Osteoblast (primary cell): ENCODE measurements around the gene INPP5B. TPM values are rescaled to one million over a fixed set of nuclear protein-coding genes. Genes with fewer than 3 reads are reported as not detected.

Source experiments
- DNase-seq: peaks from one replicate; pipeline ENCODE4 v3.0.0; 2011; ENCODE audit warnings: low spot score, mixed read lengths; ENCODE audit not compliant: insufficient read length; ENCODE audit errors: missing footprints
- H2AFZ ChIP-seq: 2 replicates; pipeline ENCODE4 v1.6.0; 2011; ENCODE audit warnings: mild to moderate bottlenecking, low read length
- H3K27ac ChIP-seq: 2 replicates; pipeline ENCODE4 v1.5.1; 2011; ENCODE audit warnings: mild to moderate bottlenecking, low read depth, low read length, moderate library complexity
- H3K27me3 ChIP-seq: 2 replicates; pipeline ENCODE4 v1.6.0; 2012; ENCODE audit warnings: mild to moderate bottlenecking, control low read depth, inconsistent platforms, low read length, moderate library complexity; ENCODE audit not compliant: insufficient read depth
- H3K36me3 ChIP-seq: 2 replicates; pipeline ENCODE4 v1.5.1; 2011; ENCODE audit warnings: mild to moderate bottlenecking, low read length, control low read depth, moderate library complexity; ENCODE audit not compliant: insufficient read depth
- H3K4me1 ChIP-seq: 2 replicates; pipeline ENCODE4 v1.5.1; 2011; ENCODE audit warnings: mild to moderate bottlenecking, low read length, control low read depth, moderate library complexity; ENCODE audit not compliant: insufficient read depth
- H3K4me2 ChIP-seq: 2 replicates; pipeline ENCODE4 v1.6.0; 2011; ENCODE audit warnings: mild to moderate bottlenecking, low read length; ENCODE audit not compliant: insufficient read depth
- H3K4me3 ChIP-seq: fragments of 200-600 bp; sonication (generic); 3 replicates; pipeline ENCODE4 v1.5.1; 2012; ENCODE audit warnings: mild to moderate bottlenecking, low read length, inconsistent platforms; ENCODE audit not compliant: insufficient read depth
- H3K79me2 ChIP-seq: 2 replicates; pipeline ENCODE4 v1.6.0; 2012; ENCODE audit warnings: mild to moderate bottlenecking, low read length, control low read depth, inconsistent platforms; ENCODE audit not compliant: insufficient read depth
- H3K9me3 ChIP-seq: 2 replicates; pipeline ENCODE4 v1.5.1; 2011; ENCODE audit warnings: low read depth, low read length, control low read depth
- H4K20me1 ChIP-seq: 2 replicates; pipeline ENCODE4 v1.6.0; 2012; ENCODE audit warnings: mild to moderate bottlenecking, low read length, control low read depth; ENCODE audit not compliant: insufficient read depth
- total RNA-seq: library from RNA; depleted of rRNA; stranded (reverse); fragments of >200 nt; gene quantifications from 2 replicates; pipeline ENCODE4 v1.2.3, GENCODE V29; 2012
- TF ChIP-seq, protein P1 (sequence below): IDR thresholded peaks from 2 replicates; pipeline ENCODE4 v1.5.1; 2011; ENCODE audit warnings: mild to moderate bottlenecking, low read depth, low read length, moderate library complexity; ENCODE audit errors: extremely low read depth

Gene INPP5B
- total RNA-seq, 1 donor: 39.4 TPM

DNA sequence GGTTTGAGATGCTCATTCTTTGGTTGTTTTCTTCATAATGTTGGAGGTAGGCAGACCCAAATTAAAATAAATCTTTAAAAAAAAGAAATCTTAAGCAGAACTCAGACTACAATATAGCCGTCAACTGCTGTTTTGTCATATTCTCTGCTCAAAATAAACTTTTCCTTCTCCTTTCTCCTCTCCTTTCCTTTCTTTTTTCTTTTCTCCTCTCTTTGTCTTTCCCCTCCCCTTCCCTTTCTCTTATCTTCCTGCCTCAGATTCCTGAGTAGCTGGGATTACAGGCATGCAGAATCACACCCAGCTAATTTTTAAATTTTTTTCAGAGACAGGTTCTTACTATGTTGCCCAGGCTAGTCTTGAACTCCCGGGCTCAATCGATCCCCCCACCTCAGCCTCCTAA lies 62.7 kb downstream of the INPP5B start:
- Histone ChIP-seq H3K9me3 (no peaks in the 10 kb centered on the region), H3K27me3 (no peaks in the 10 kb centered on the region), H3K4me3 (no peak overlapping the region), H2AFZ (no peak overlapping the region), H3K27ac (no peak overlapping the region), H3K79me2 (no peaks in the 10 kb centered on the region), H4K20me1 (no peaks in the 10 kb centered on the region), H3K4me1 (no peaks in the 10 kb centered on the region), H3K36me3 (peaks cover 70% of the 10 kb centered on the region), H3K4me2 (no peak overlapping the region)
- no peak for DNase-seq
- TF ChIP-seq, protein P1, sequence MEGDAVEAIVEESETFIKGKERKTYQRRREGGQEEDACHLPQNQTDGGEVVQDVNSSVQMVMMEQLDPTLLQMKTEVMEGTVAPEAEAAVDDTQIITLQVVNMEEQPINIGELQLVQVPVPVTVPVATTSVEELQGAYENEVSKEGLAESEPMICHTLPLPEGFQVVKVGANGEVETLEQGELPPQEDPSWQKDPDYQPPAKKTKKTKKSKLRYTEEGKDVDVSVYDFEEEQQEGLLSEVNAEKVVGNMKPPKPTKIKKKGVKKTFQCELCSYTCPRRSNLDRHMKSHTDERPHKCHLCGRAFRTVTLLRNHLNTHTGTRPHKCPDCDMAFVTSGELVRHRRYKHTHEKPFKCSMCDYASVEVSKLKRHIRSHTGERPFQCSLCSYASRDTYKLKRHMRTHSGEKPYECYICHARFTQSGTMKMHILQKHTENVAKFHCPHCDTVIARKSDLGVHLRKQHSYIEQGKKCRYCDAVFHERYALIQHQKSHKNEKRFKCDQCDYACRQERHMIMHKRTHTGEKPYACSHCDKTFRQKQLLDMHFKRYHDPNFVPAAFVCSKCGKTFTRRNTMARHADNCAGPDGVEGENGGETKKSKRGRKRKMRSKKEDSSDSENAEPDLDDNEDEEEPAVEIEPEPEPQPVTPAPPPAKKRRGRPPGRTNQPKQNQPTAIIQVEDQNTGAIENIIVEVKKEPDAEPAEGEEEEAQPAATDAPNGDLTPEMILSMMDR: no peak

DNA sequence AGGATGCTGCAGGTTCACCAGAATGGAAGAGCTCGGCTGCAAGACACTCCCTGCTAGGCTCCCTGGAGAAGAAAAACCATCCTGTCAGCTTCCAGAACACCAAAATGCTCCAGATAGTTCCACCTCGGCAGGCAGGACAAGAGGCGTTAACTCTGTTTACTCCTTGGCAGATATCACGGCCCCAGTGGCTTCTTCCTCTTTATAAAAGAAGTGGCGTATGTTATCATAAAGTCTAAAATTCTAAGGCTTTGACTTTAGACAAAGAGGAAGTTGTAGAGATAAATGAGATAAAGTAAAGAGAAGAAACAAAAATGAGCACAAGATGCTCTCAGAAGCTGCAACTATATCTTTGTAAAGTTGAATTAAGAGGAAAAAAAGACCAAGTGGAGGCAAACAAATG lies 63.2 kb downstream of the INPP5B start:
- DNase-seq: no peak
- Histone ChIP-seq H3K79me2 (no peaks in the 10 kb centered on the region), H3K9me3 (no peaks in the 10 kb centered on the region), H4K20me1 (no peaks in the 10 kb centered on the region), H3K4me3 (no peak overlapping the region), H2AFZ (no peak overlapping the region), H3K4me1 (no peaks in the 10 kb centered on the region), H3K4me2 (no peak overlapping the region), H3K36me3 (peaks cover 65% of the 10 kb centered on the region), H3K27ac (no peak overlapping the region), H3K27me3 (no peaks in the 10 kb centered on the region)
- TF ChIP-seq, protein P1: no peak

DNA sequence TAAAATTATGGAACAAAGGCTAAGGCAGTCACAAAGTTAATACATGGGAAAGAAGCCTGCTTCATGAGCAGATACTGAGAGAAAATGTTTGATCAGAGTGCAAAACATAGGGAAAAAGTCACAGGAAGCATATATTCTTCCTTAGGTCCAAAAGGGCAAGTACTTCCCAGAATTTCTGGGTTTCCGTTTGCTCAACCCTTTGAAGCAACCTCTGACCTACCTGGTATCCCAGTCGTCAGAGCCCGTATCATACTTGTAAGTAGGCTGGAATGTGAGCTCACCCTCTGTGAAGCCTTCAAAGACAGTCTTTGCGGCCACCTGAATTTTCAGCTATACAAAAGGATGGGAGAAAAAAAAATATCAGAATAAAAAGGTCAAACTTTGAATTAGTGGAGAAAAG lies 67.0 kb downstream of the INPP5B start:
- no peak for DNase-seq
- Histone ChIP-seq H3K4me2 (no peak overlapping the region), H3K27me3 (no peaks in the 10 kb centered on the region), H3K9me3 (no peaks in the 10 kb centered on the region), H3K27ac (no peak overlapping the region), H4K20me1 (no peaks in the 10 kb centered on the region), H3K79me2 (no peaks in the 10 kb centered on the region), H3K4me3 (no peak overlapping the region), H2AFZ (no peak overlapping the region), H3K4me1 (no peaks in the 10 kb centered on the region), H3K36me3 (peaks cover 54% of the 10 kb centered on the region)
- TF ChIP-seq, protein P1: no peak

DNA sequence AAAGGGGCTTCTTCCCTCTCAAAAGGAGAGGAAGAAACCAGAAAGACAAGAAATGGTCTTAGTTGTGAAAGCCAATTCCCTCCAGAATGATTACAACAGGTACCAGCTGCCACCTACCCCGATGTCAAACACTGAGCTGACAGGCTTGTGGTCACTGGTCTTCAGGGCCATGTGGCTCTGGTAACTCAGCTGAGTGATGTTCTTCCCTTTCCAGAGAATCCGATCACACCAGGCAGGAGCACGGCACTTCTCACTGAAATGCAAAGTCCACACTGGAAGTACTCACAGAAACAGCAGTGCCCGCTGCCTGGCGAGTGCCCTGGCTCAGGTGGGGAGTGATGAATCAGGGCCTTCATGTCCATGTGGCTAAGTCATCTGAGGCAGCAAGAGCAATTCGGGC lies 68.8 kb downstream of the INPP5B start:
- Histone ChIP-seq H3K4me2 (no peak overlapping the region), H3K9me3 (no peaks in the 10 kb centered on the region), H2AFZ (no peak overlapping the region), H3K4me3 (no peak overlapping the region), H3K27me3 (no peaks in the 10 kb centered on the region), H3K27ac (no peak overlapping the region), H3K36me3 (peaks cover 63% of the 10 kb centered on the region), H3K79me2 (no peaks in the 10 kb centered on the region), H4K20me1 (no peaks in the 10 kb centered on the region), H3K4me1 (no peaks in the 10 kb centered on the region)
- TF ChIP-seq, protein P1: no peak
- no peak for DNase-seq
